Right atrium auricular region (tissue), 2 donors: ENCODE results near the gene CYP27A1. TPM values are rescaled to one million over a fixed set of nuclear protein-coding genes. Genes with fewer than 3 reads are reported as not detected.

ENCODE experiments used
- DNase-seq: peaks from one replicate; pipeline ENCODE4 v3.0.0-alpha.2; 2019; ENCODE audit warnings: low spot score
- H3K27ac ChIP-seq, 2 donors: fragments of 200-600 bp; sonication (generic); 1 replicate in 1 of 2; 2 replicates in 1 of 2; pipeline ENCODE4 v1.5.1; 2016 to 2019
- H3K27me3 ChIP-seq, 2 donors: fragments of 200-600 bp; sonication (generic); one replicate each; pipeline versions ENCODE4 v1.5.1 to v1.6.0; 2017 to 2019
- H3K36me3 ChIP-seq: fragments of 200-600 bp; sonication (generic); one replicate; pipeline ENCODE4 v1.5.1; 2016
- H3K4me1 ChIP-seq, 2 donors: fragments of 200-600 bp; sonication (generic); one replicate each; pipeline versions ENCODE4 v1.5.1 to v1.6.0; 2017 to 2019
- H3K4me3 ChIP-seq, 2 donors: fragments of 200-600 bp; sonication (generic); 1 replicate in 1 of 2; 2 replicates in 1 of 2; pipeline ENCODE4 v1.5.1; 2017 to 2019; ENCODE audit warnings: mild to moderate bottlenecking in 1 of 2, moderate library complexity in 1 of 2
- H3K9me3 ChIP-seq, 2 donors: fragments of 200-600 bp; sonication (generic); one replicate each; pipeline ENCODE4 v1.5.1; 2019
- total RNA-seq, 2 donors: library from RNA; depleted of rRNA; stranded (reverse); fragments of >200 nt; gene quantifications; one replicate each; pipeline ENCODE4 v1.1.0, GENCODE V29; 2016
- TF ChIP-seq, protein P1 (sequence below), 2 donors: fragments of 200-600 bp; sonication (generic); IDR thresholded peaks; one replicate each; pipeline ENCODE4 v1.5.1; 2019; ENCODE audit warnings: antibody characterized with exemption in 2 of 2

Gene CYP27A1
- total RNA-seq, 2 donors from 2014 or later: 17.2 to 23.4 TPM

- TF ChIP-seq, protein P1, sequence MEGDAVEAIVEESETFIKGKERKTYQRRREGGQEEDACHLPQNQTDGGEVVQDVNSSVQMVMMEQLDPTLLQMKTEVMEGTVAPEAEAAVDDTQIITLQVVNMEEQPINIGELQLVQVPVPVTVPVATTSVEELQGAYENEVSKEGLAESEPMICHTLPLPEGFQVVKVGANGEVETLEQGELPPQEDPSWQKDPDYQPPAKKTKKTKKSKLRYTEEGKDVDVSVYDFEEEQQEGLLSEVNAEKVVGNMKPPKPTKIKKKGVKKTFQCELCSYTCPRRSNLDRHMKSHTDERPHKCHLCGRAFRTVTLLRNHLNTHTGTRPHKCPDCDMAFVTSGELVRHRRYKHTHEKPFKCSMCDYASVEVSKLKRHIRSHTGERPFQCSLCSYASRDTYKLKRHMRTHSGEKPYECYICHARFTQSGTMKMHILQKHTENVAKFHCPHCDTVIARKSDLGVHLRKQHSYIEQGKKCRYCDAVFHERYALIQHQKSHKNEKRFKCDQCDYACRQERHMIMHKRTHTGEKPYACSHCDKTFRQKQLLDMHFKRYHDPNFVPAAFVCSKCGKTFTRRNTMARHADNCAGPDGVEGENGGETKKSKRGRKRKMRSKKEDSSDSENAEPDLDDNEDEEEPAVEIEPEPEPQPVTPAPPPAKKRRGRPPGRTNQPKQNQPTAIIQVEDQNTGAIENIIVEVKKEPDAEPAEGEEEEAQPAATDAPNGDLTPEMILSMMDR (IDR thresholded peaks at IDR 0.05): no peak
- Histone ChIP-seq H3K4me1 (no peaks in the 10 kb centered on the region), H3K27me3 (peaks cover 0 to 4% of the 10 kb centered on the region in 2 donors), H3K27ac (no peak overlapping the region), H3K36me3 (no peaks in the 10 kb centered on the region), H3K9me3 (no peaks in the 10 kb centered on the region), H3K4me3 (no peak overlapping the region)
- no peak for DNase-seq
These were observed 67.8 kb downstream of the CYP27A1 start for GRCh38 chr2:218849721-218850120.

DNA sequence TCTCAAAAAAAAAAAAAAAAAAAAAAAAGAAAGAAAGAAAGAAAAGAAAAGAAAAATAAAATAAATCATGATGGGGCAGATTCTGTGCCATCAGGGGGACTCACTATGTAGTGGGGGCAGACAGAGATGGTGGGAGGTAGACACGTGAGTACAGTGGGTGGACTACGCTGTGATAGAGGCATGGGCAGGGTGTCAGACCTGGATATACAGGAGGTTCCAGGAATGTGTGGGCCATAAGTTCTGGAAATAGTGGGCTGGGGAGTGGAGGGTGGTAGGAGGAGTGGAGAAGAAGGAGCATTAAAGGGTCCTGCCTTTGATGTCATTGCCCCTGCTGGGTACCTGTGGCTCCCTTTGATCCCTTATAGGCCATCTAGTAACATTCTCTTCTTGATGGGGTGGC is 68.8 kb downstream of the CYP27A1 start:
- Histone ChIP-seq H3K4me3 (no peak overlapping the region), H3K4me1 (no peaks in the 10 kb centered on the region), H3K9me3 (no peaks in the 10 kb centered on the region), H3K27me3 (peaks cover 0 to 4% of the 10 kb centered on the region in 2 donors), H3K36me3 (no peaks in the 10 kb centered on the region), H3K27ac (no peak overlapping the region)
- TF ChIP-seq, protein P1 (IDR thresholded peaks at IDR 0.05): no peak
- no peak for DNase-seq

DNA sequence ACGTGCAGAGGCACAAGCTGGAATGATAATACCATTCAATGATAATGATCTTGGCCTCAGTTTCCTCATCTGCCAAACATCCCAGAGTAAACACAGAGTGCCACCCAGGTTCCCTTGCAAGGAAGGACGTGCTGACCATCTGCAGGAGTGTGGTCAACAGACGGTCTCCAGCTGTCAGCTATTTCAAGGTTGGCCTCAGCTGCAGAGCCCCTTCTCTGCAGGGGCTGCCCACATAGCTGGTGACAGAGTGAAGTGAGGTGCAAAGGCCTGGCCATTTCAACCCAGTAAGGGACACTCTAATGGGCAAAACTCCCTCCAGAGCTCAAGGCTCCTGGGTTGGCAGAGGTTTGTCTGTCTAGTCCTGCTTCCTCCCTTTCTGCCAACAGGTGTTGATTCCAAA is 69.3 kb downstream of the CYP27A1 start:
- no peak overlapping the region for H3K27ac ChIP-seq
- no peak overlapping the region for H3K4me3 ChIP-seq
- DNase-seq: no peak
- peaks cover 0 to 4% of the 10 kb centered on the region in 2 donors for H3K27me3 ChIP-seq
- no peaks in the 10 kb centered on the region for H3K36me3 ChIP-seq
- TF ChIP-seq, protein P1 (IDR thresholded peaks at IDR 0.05): no peak
- no peaks in the 10 kb centered on the region for H3K4me1 ChIP-seq
- no peaks in the 10 kb centered on the region for H3K9me3 ChIP-seq

- TF ChIP-seq, protein P1 (IDR thresholded peaks at IDR 0.05): peak; percentile 31 to 77
- Histone ChIP-seq H3K4me1 (no peaks in the 10 kb centered on the region), H3K36me3 (no peaks in the 10 kb centered on the region), H3K4me3 (no peak overlapping the region), H3K9me3 (no peaks in the 10 kb centered on the region), H3K27me3 (peaks cover 0 to 4% of the 10 kb centered on the region in 2 donors), H3K27ac (no peak overlapping the region)
- no peak for DNase-seq
These were observed 71.1 kb downstream of the CYP27A1 start for GRCh38 chr2:218852911-218853667.

DNA sequence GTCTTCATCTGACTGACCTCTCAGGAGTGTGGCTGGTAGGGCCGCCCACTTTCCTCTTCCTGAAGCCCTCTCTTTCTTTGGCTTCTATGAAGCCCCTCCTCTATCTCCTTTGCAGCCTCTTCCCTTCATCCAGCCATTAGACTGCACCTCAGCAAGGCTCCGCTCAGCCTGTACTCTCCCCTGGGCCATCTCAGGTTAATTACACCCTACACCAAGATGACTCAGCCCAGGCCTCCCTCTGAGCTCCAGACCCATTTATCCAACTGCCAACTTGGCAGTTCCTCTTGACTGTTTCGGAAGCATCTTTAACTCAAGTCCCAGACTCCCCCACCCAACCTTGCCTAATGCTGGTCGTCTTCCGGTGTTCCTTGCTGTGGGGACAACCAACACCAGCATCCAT is 71.8 kb downstream of the CYP27A1 start:
- Histone ChIP-seq H3K9me3 (no peaks in the 10 kb centered on the region), H3K27me3 (peaks cover 5 to 6% of the 10 kb centered on the region in 2 donors), H3K4me3 (no peak overlapping the region), H3K4me1 (peaks cover 0 to under 1% of the 10 kb centered on the region in 2 donors), H3K36me3 (no peaks in the 10 kb centered on the region), H3K27ac (no peak overlapping the region)
- TF ChIP-seq, protein P1 (IDR thresholded peaks at IDR 0.05): no peak
- no peak for DNase-seq

DNA sequence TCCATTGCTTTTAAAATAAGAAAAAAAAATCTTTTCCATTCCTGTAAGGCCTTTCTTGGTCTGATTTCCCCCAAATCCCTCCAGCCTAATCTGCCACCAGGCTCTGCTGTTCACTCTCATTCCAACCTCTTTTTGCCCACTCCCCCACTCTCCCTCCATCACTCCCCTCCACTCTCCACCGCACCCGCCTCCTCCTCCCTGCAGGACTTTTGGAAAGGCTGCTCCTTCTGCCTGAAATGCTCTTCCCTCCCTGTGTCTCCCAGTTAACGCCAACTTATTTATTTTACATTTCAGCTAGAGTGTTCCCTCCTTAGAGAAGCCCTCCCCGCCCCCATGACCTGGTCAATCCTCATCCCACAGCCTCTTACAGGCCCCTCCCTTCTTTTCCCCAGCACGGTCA is 72.9 kb downstream of the CYP27A1 start:
- Histone ChIP-seq H3K36me3 (no peaks in the 10 kb centered on the region), H3K9me3 (no peaks in the 10 kb centered on the region), H3K27ac (no peak overlapping the region), H3K4me1 (peaks cover 0 to 8% of the 10 kb centered on the region in 2 donors), H3K4me3 (no peak overlapping the region), H3K27me3 (peaks cover 8% of the 10 kb centered on the region in 2 donors)
- no peak for DNase-seq
- TF ChIP-seq, protein P1 (IDR thresholded peaks at IDR 0.05): no peak
